ENCODE results near the gene CACHD1. TPM values are rescaled to one million over a fixed set of nuclear protein-coding genes. Genes with fewer than 3 reads are reported as not detected.

The CACHD1 gene
- total RNA-seq, 4 donors from 2014 or later: 1.6 to 3.2 (median 2.2) TPM; not detected in 1

GRCh38 chr1:64516803-64517568 is 47.1 kb downstream of the CACHD1 start:
- in situ Hi-C loops (cut with MboI; ENCODE audit: low pct_ligation_motif_present in 1 of 4, low pct_unique_long_range_greater_than_20kb in 1 of 4, low sequenced_read_pairs in 3 of 4): no loop called here
- intact Hi-C loops (cut with DNase I; ENCODE audit: low total_unique reads): no loop called here
- no peak for DNase-seq
- H3K4me3 ChIP-seq: no peak overlapping the region
- H3K4me1 ChIP-seq: peaks cover 0 to 38% (median 16%) of the 10 kb centered on the region in 4 donors
- no peaks in the 10 kb centered on the region for H3K9me3 ChIP-seq
- no peak overlapping the region for H3K27ac ChIP-seq
- 70 to 74% methylated on average over 1 to 2 of the region's 2 CpGs for WGBS, 2 donors (ENCODE audit: low coverage in 1 of 2)
- no peak for TF ChIP-seq CTCF (IDR thresholded peaks at IDR 0.05)
- no peak for TF ChIP-seq EP300 (IDR thresholded peaks at IDR 0.05; ENCODE audit: low read depth)
- no peak for TF ChIP-seq POLR2A (IDR thresholded peaks at IDR 0.05)
- no peak for TF ChIP-seq POLR2AphosphoS5 (IDR thresholded peaks at IDR 0.05)
- H3K27me3 ChIP-seq: no peaks in the 10 kb centered on the region
- H3K36me3 ChIP-seq: no peaks in the 10 kb centered on the region

- Histone ChIP-seq H3K36me3 (no peaks in the 10 kb centered on the region), H3K27ac (no peak overlapping the region), H3K27me3 (no peaks in the 10 kb centered on the region), H3K9me3 (no peaks in the 10 kb centered on the region), H3K4me3 (no peak overlapping the region), H3K4me1 (peaks cover 0 to 36% (median 16%) of the 10 kb centered on the region in 4 donors)
- in situ Hi-C loops (cut with MboI; ENCODE audit: low pct_ligation_motif_present in 1 of 4, low pct_unique_long_range_greater_than_20kb in 1 of 4, low sequenced_read_pairs in 3 of 4): no loop called here
- 74 to 91% methylated on average over 2 of the region's 2 CpGs for WGBS, 2 donors (ENCODE audit: low coverage in 1 of 2)
- no peak for DNase-seq
- TF ChIP-seq POLR2AphosphoS5 (IDR thresholded peaks at IDR 0.05): no peak
- no peak for TF ChIP-seq CTCF (IDR thresholded peaks at IDR 0.05)
- TF ChIP-seq POLR2A (IDR thresholded peaks at IDR 0.05): no peak
- TF ChIP-seq EP300 (IDR thresholded peaks at IDR 0.05; ENCODE audit: low read depth): no peak
- intact Hi-C loops (cut with DNase I; ENCODE audit: low total_unique reads): no loop called here
Measured at GRCh38 chr1:64517640-64518039, 47.7 kb downstream of the CACHD1 start.

GRCh38 chr1:64518692-64519481 is 49.0 kb downstream of the CACHD1 start:
- in situ Hi-C loops (cut with MboI; ENCODE audit: low pct_ligation_motif_present in 1 of 4, low pct_unique_long_range_greater_than_20kb in 1 of 4, low sequenced_read_pairs in 3 of 4) (no loop called here), intact Hi-C loops (cut with DNase I; ENCODE audit: low total_unique reads) (no loop called here)
- TF ChIP-seq EP300 (IDR thresholded peaks at IDR 0.05; ENCODE audit: low read depth) (no peak), POLR2AphosphoS5 (IDR thresholded peaks at IDR 0.05) (no peak), POLR2A (IDR thresholded peaks at IDR 0.05) (no peak), CTCF (IDR thresholded peaks at IDR 0.05) (no peak)

GRCh38 chr1:64519901-64520300 is 50.0 kb downstream of the CACHD1 start:
- Histone ChIP-seq H3K36me3 (no peaks in the 10 kb centered on the region), H3K27me3 (no peaks in the 10 kb centered on the region), H3K4me3 (no peak overlapping the region), H3K27ac (no peak overlapping the region), H3K4me1 (peaks cover 0 to 20% (median 8%) of the 10 kb centered on the region in 4 donors), H3K9me3 (no peaks in the 10 kb centered on the region)
- WGBS, 2 donors (ENCODE audit: low coverage in 1 of 2): 65 to 79% methylated on average over 3 of the region's 3 CpGs
- no peak for DNase-seq
- in situ Hi-C loops (cut with MboI; ENCODE audit: low pct_ligation_motif_present in 1 of 4, low pct_unique_long_range_greater_than_20kb in 1 of 4, low sequenced_read_pairs in 3 of 4) (no loop called here), intact Hi-C loops (cut with DNase I; ENCODE audit: low total_unique reads) (no loop called here)
- TF ChIP-seq POLR2AphosphoS5 (IDR thresholded peaks at IDR 0.05) (no peak), CTCF (IDR thresholded peaks at IDR 0.05) (no peak), EP300 (IDR thresholded peaks at IDR 0.05; ENCODE audit: low read depth) (no peak), POLR2A (IDR thresholded peaks at IDR 0.05) (no peak)

More at GRCh38 chr1:64518692-64519481, 49.0 kb downstream of the CACHD1 start:
- WGBS, 2 donors (ENCODE audit: low coverage in 1 of 2): 82% methylated on average over 1 of the region's 1 CpG; no CpG with 5 or more reads in 1 of the 2 donors
- Histone ChIP-seq H3K9me3 (no peaks in the 10 kb centered on the region), H3K36me3 (no peaks in the 10 kb centered on the region), H3K4me1 (peaks cover 0 to 30% (median 14%) of the 10 kb centered on the region in 4 donors), H3K4me3 (no peak overlapping the region), H3K27ac (no peak overlapping the region), H3K27me3 (no peaks in the 10 kb centered on the region)
- DNase-seq: no peak
